Breast epithelium (tissue), 3 donors: ENCODE measurements around the gene SLC30A1.

Source experiments
- POLR2AphosphoS5 ChIP-seq, 3 donors: sonication (generic); formaldehyde crosslinking; IDR thresholded peaks; one replicate each; pipeline ENCODE4 v1.6.1; 2017; ENCODE audit warnings: antibody characterized with exemption in 3 of 3
- TF ChIP-seq, protein P1 (sequence below), 3 donors: fragments of 450-650 bp; IDR thresholded peaks; one replicate each; pipeline ENCODE4 v1.5.1; 2016 to 2017; ENCODE audit warnings: antibody characterized with exemption in 3 of 3, mild to moderate bottlenecking in 3 of 3, moderate library complexity in 3 of 3

DNA sequence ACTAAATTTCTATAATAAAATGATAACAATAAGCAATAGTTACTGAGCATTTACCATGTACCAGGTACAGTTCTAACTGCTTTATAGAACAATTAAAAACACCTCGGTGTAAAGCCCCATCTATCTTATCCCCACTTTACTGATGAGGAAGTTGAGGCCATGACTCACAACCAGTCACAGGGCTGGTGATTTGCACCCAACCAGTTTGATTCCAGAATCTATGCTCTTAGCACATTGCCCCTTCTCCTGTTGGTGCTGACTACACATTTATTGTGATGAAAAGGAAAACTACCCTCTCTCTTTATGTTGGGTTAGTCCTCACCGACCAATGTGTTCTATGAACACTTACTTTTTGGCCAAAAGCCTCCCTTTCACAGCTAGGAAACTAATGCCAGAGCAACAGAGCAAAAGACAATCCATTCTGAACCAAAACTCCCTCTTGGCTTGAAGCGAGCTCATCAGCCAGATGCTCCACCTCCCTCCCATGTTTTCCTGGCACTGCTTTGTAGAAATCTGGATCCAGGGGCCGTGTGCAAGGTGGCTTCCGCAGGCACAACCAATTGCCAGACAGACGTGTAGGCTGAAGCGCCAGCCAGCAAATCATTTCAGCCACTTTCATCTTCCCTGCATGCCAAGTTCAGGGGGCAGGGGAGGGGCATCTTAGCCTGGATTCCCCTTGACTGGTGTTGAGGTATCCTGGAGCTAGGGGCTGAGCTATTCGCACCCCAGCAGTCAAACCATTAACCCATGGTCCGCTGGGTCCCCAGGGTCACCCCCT lies 32.0 kb upstream of the SLC30A1 start:
- TF ChIP-seq, protein P1, sequence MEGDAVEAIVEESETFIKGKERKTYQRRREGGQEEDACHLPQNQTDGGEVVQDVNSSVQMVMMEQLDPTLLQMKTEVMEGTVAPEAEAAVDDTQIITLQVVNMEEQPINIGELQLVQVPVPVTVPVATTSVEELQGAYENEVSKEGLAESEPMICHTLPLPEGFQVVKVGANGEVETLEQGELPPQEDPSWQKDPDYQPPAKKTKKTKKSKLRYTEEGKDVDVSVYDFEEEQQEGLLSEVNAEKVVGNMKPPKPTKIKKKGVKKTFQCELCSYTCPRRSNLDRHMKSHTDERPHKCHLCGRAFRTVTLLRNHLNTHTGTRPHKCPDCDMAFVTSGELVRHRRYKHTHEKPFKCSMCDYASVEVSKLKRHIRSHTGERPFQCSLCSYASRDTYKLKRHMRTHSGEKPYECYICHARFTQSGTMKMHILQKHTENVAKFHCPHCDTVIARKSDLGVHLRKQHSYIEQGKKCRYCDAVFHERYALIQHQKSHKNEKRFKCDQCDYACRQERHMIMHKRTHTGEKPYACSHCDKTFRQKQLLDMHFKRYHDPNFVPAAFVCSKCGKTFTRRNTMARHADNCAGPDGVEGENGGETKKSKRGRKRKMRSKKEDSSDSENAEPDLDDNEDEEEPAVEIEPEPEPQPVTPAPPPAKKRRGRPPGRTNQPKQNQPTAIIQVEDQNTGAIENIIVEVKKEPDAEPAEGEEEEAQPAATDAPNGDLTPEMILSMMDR (IDR thresholded peaks at IDR 0.05): no peak
- no peak for TF ChIP-seq POLR2AphosphoS5 (IDR thresholded peaks at IDR 0.05)
